ENCODE measurements around the gene PTDSS2. TPM values are rescaled to one million over a fixed set of nuclear protein-coding genes. Genes with fewer than 3 reads are reported as not detected.

Gene PTDSS2
- total and polyA plus RNA-seq, 7 donors, result 4.8 to 76.2 (median 30.1) TPM

- 86 to 87% methylated on average over 30 of the region's 30 CpGs for whole genome bisulfite sequencing, 2 donors
- DNase-seq, result no peak
These were observed 78.2 kb downstream of the PTDSS2 start for GRCh38 chr11:528166-528814.

GRCh38 chr11:528815-529727 lies 79.0 kb downstream of the PTDSS2 start:
- Histone ChIP-seq H3K27ac (no peak overlapping the region), H3K4me1 (peaks cover 0 to 10% (median 5%) of the 10 kb centered on the region in 4 donors), H3K36me3 (peaks cover 0 to 28% (median 22%) of the 10 kb centered on the region in 4 donors), H3K27me3 (no peaks in the 10 kb centered on the region), H3K4me3 (no peak overlapping the region), H3K9me3 (no peaks in the 10 kb centered on the region)
- DNase-seq, result no peak
- TF ChIP-seq POLR2AphosphoS5 (IDR thresholded peaks at IDR 0.05), result no peak
- TF ChIP-seq EP300 (IDR thresholded peaks at IDR 0.05), result no peak
- no peak for TF ChIP-seq POLR2A (IDR thresholded peaks at IDR 0.05)
- TF ChIP-seq CTCF (IDR thresholded peaks at IDR 0.05), result no peak
- 78 to 82% methylated on average over 29 of the region's 29 CpGs for WGBS, 2 donors
- intact Hi-C loops (cut with DNase I), result no loop called here

More at GRCh38 chr11:528166-528814, 78.2 kb downstream of the PTDSS2 start:
- intact Hi-C loops (cut with DNase I), result no loop called here
- peaks cover 0 to 23% (median 18%) of the 10 kb centered on the region in 4 donors for H3K36me3 ChIP-seq
- TF ChIP-seq POLR2A (IDR thresholded peaks at IDR 0.05) (no peak), POLR2AphosphoS5 (IDR thresholded peaks at IDR 0.05) (no peak), EP300 (IDR thresholded peaks at IDR 0.05) (no peak), CTCF (IDR thresholded peaks at IDR 0.05) (no peak)
- no peak overlapping the region for H3K4me3 ChIP-seq
- no peaks in the 10 kb centered on the region for H3K27me3 ChIP-seq
- peaks cover 0 to 2% (median 0%) of the 10 kb centered on the region in 4 donors for H3K4me1 ChIP-seq
- H3K9me3 ChIP-seq, result no peaks in the 10 kb centered on the region
- no peak overlapping the region for H3K27ac ChIP-seq

- Histone ChIP-seq H3K27ac (no peak overlapping the region), H3K9me3 (no peaks in the 10 kb centered on the region), H3K4me1 (peaks cover 0 to 16% (median 13%) of the 10 kb centered on the region in 4 donors), H3K36me3 (peaks cover 0 to 28% (median 22%) of the 10 kb centered on the region in 4 donors), H3K4me3 (no peak overlapping the region), H3K27me3 (no peaks in the 10 kb centered on the region)
- intact Hi-C loops (cut with DNase I), result loop anchor here (10.0 kb wide), 1 partner anchor 295 kb away; the partner anchor contains the start of genes PSMD13 and SIRT3
- DNase-seq, result no peak
- WGBS, 2 donors, result 79 to 86% methylated on average over 18 of the region's 18 CpGs
- TF ChIP-seq POLR2AphosphoS5 (IDR thresholded peaks at IDR 0.05), result no peak
- no peak for TF ChIP-seq EP300 (IDR thresholded peaks at IDR 0.05)
- TF ChIP-seq CTCF (IDR thresholded peaks at IDR 0.05), result no peak
- no peak for TF ChIP-seq POLR2A (IDR thresholded peaks at IDR 0.05)
These were observed 79.8 kb downstream of the PTDSS2 start for GRCh38 chr11:529728-530411.

GRCh38 chr11:530960-531831 lies 81.1 kb downstream of the PTDSS2 start:
- no peaks in the 10 kb centered on the region for H3K9me3 ChIP-seq
- WGBS, 2 donors, result 89 to 90% methylated on average over 28 of the region's 28 CpGs
- peaks cover 0 to 21% (median 17%) of the 10 kb centered on the region in 4 donors for H3K4me1 ChIP-seq
- intact Hi-C loops (cut with DNase I), result loop anchor here (10.0 kb wide), 1 partner anchor 296 kb away; the partner anchor contains the start of genes PSMD13 and SIRT3
- no peak for DNase-seq
- H3K27me3 ChIP-seq, result peaks cover 0 to under 1% (median 0%) of the 10 kb centered on the region in 3 donors
- TF ChIP-seq CTCF (IDR thresholded peaks at IDR 0.05), result no peak
- no peak for TF ChIP-seq POLR2A (IDR thresholded peaks at IDR 0.05)
- no peak for TF ChIP-seq POLR2AphosphoS5 (IDR thresholded peaks at IDR 0.05)
- no peak for TF ChIP-seq EP300 (IDR thresholded peaks at IDR 0.05)
- H3K36me3 ChIP-seq, result peaks cover 0 to 28% (median 22%) of the 10 kb centered on the region in 4 donors
- no peak overlapping the region for H3K27ac ChIP-seq
- H3K4me3 ChIP-seq, result no peak overlapping the region
